ENCODE results near the gene ACSM3.
A peak's percentile ranks its signal among the peaks of the same experiment; 100 is the strongest.
"Not testable (repeated sequence)": the region's sequence is repeated elsewhere in the genome, so short reads cannot be mapped to it uniquely, and the experiment has no call there.

The ACSM3 gene

GRCh38 chr16:20763461-20764232 lies at the start of gene ACSM3:
ACSM3 (plus strand) TSS chr16:20764014; CDS start chr16:20770035, 6,021 bp downstream.
- H3K27ac Mint-ChIP-seq, result peak within 1 kb of the TSS; percentile 84
- H3K27me3 Mint-ChIP-seq, result no peaks in the 10 kb centered on the region
- peaks cover 33% of the 10 kb centered on the region for H3K4me1 Mint-ChIP-seq (ENCODE audit: low read depth)
- H3K9me3 Mint-ChIP-seq, result peaks cover 18% of the 10 kb centered on the region
- H3K4me3 Mint-ChIP-seq, result peak within 1 kb of the TSS; percentile 83
- intact Hi-C loops (cut with micrococcal nuclease), result no loop called here
- H3K36me3 Mint-ChIP-seq (ENCODE audit: low read depth), result peaks cover 7% of the 10 kb centered on the region

- H3K9me3 Mint-ChIP-seq, result peaks cover 11% of the 10 kb centered on the region
- H3K4me3 Mint-ChIP-seq; H3K4me1 Mint-ChIP-seq (ENCODE audit: low read depth); intact Hi-C loops (cut with micrococcal nuclease); H3K27me3 Mint-ChIP-seq: not testable (repeated sequence)
- H3K36me3 Mint-ChIP-seq (ENCODE audit: low read depth), result peaks cover 11% of the 10 kb centered on the region
- peak overlapping the region; percentile 48 for H3K27ac Mint-ChIP-seq
These were observed 46.1 kb upstream of the ACSM3 start for GRCh38 chr16:20717718-20718117.

- intact Hi-C loops (cut with micrococcal nuclease), result no loop called here
- Mint-ChIP-seq H3K4me1 (ENCODE audit: low read depth) (peaks cover 6% of the 10 kb centered on the region), H3K27me3 (no peaks in the 10 kb centered on the region), H3K36me3 (ENCODE audit: low read depth) (no peaks in the 10 kb centered on the region), H3K27ac (no peak overlapping the region), H3K4me3 (no peak overlapping the region), H3K9me3 (peaks cover 11% of the 10 kb centered on the region)
These were observed 43.6 kb upstream of the ACSM3 start for GRCh38 chr16:20720251-20720650.

- Mint-ChIP-seq H3K4me3 (no peak overlapping the region), H3K36me3 (ENCODE audit: low read depth) (no peaks in the 10 kb centered on the region), H3K27ac (no peak overlapping the region), H3K27me3 (no peaks in the 10 kb centered on the region), H3K9me3 (no peaks in the 10 kb centered on the region), H3K4me1 (ENCODE audit: low read depth) (no peaks in the 10 kb centered on the region)
- intact Hi-C loops (cut with micrococcal nuclease), result no loop called here
These were observed 37.2 kb upstream of the ACSM3 start for GRCh38 chr16:20726661-20727060.

- H3K27me3 Mint-ChIP-seq, result no peaks in the 10 kb centered on the region
- no peak overlapping the region for H3K4me3 Mint-ChIP-seq
- no peaks in the 10 kb centered on the region for H3K4me1 Mint-ChIP-seq (ENCODE audit: low read depth)
- intact Hi-C loops (cut with micrococcal nuclease), result no loop called here
- H3K27ac Mint-ChIP-seq, result no peak overlapping the region
- H3K9me3 Mint-ChIP-seq, result no peaks in the 10 kb centered on the region
- H3K36me3 Mint-ChIP-seq (ENCODE audit: low read depth), result no peaks in the 10 kb centered on the region
These were observed 36.6 kb upstream of the ACSM3 start for GRCh38 chr16:20727181-20727580.

GRCh38 chr16:20729141-20729540 lies 34.7 kb upstream of the ACSM3 start:
- Mint-ChIP-seq H3K27ac (no peak overlapping the region), H3K4me3 (no peak overlapping the region), H3K9me3 (no peaks in the 10 kb centered on the region), H3K36me3 (ENCODE audit: low read depth) (peaks cover 4% of the 10 kb centered on the region), H3K4me1 (ENCODE audit: low read depth) (no peaks in the 10 kb centered on the region), H3K27me3 (no peaks in the 10 kb centered on the region)
- intact Hi-C loops (cut with micrococcal nuclease), result no loop called here

GRCh38 chr16:20734056-20734455 lies 29.8 kb upstream of the ACSM3 start:
- Mint-ChIP-seq H3K27ac (no peak overlapping the region), H3K4me1 (ENCODE audit: low read depth) (peaks cover 6% of the 10 kb centered on the region)
- intact Hi-C loops (cut with micrococcal nuclease), result no loop called here

GRCh38 chr16:20734782-20735181 lies 29.0 kb upstream of the ACSM3 start:
- Mint-ChIP-seq H3K4me1 (ENCODE audit: low read depth) (peaks cover 7% of the 10 kb centered on the region), H3K27ac (no peak overlapping the region), H3K9me3 (no peaks in the 10 kb centered on the region), H3K36me3 (ENCODE audit: low read depth) (peaks cover 50% of the 10 kb centered on the region), H3K4me3 (no peak overlapping the region), H3K27me3 (no peaks in the 10 kb centered on the region)
- intact Hi-C loops (cut with micrococcal nuclease), result no loop called here

More at GRCh38 chr16:20734056-20734455, 29.8 kb upstream of the ACSM3 start:
- H3K4me3 Mint-ChIP-seq, result no peak overlapping the region
- H3K36me3 Mint-ChIP-seq (ENCODE audit: low read depth), result peaks cover 49% of the 10 kb centered on the region
- no peaks in the 10 kb centered on the region for H3K9me3 Mint-ChIP-seq
- no peaks in the 10 kb centered on the region for H3K27me3 Mint-ChIP-seq

- H3K4me3 Mint-ChIP-seq, result no peak overlapping the region
- peaks cover 14% of the 10 kb centered on the region for H3K4me1 Mint-ChIP-seq (ENCODE audit: low read depth)
- H3K27me3 Mint-ChIP-seq, result no peaks in the 10 kb centered on the region
- intact Hi-C loops (cut with micrococcal nuclease), result no loop called here
- H3K27ac Mint-ChIP-seq, result no peak overlapping the region
- H3K36me3 Mint-ChIP-seq (ENCODE audit: low read depth), result peaks cover 50% of the 10 kb centered on the region
- H3K9me3 Mint-ChIP-seq, result no peaks in the 10 kb centered on the region
These were observed 28.3 kb upstream of the ACSM3 start for GRCh38 chr16:20735490-20735889.

GRCh38 chr16:20740007-20740883 lies 23.6 kb upstream of the ACSM3 start:
- Mint-ChIP-seq H3K4me1 (ENCODE audit: low read depth) (peaks cover 26% of the 10 kb centered on the region), H3K36me3 (ENCODE audit: low read depth) (peaks cover 47% of the 10 kb centered on the region), H3K27me3 (no peaks in the 10 kb centered on the region), H3K27ac (peak overlapping the region; percentile 94), H3K9me3 (no peaks in the 10 kb centered on the region), H3K4me3 (peak overlapping the region; percentile 94)
- intact Hi-C loops (cut with micrococcal nuclease), result no loop called here

GRCh38 chr16:20740901-20741521 lies 22.8 kb upstream of the ACSM3 start:
- H3K36me3 Mint-ChIP-seq (ENCODE audit: low read depth), result peaks cover 39% of the 10 kb centered on the region
- H3K4me1 Mint-ChIP-seq (ENCODE audit: low read depth), result peaks cover 26% of the 10 kb centered on the region
- intact Hi-C loops (cut with micrococcal nuclease), result no loop called here
- H3K4me3 Mint-ChIP-seq, result peak overlapping the region; percentile 94
- peak overlapping the region; percentile 94 for H3K27ac Mint-ChIP-seq
- no peaks in the 10 kb centered on the region for H3K27me3 Mint-ChIP-seq
- H3K9me3 Mint-ChIP-seq, result no peaks in the 10 kb centered on the region

GRCh38 chr16:20741554-20742285 lies 22.1 kb upstream of the ACSM3 start, which contains the start of gene THUMPD1:
THUMPD1 (minus strand) TSS chr16:20741818; CDS start chr16:20741739, 79 bp downstream.
- H3K9me3 Mint-ChIP-seq, result peaks cover under 1% of the 10 kb centered on the region
- peaks cover 32% of the 10 kb centered on the region for H3K36me3 Mint-ChIP-seq (ENCODE audit: low read depth)
- H3K27me3 Mint-ChIP-seq, result no peaks in the 10 kb centered on the region
- peak within 1 kb of the TSS; percentile 94 for H3K27ac Mint-ChIP-seq
- H3K4me3 Mint-ChIP-seq, result peak within 1 kb of the TSS; percentile 94
- intact Hi-C loops (cut with micrococcal nuclease), result no loop called here
- peaks cover 27% of the 10 kb centered on the region for H3K4me1 Mint-ChIP-seq (ENCODE audit: low read depth)

GRCh38 chr16:20743591-20743990 lies 20.2 kb upstream of the ACSM3 start:
- no peaks in the 10 kb centered on the region for H3K27me3 Mint-ChIP-seq
- no peak overlapping the region for H3K4me3 Mint-ChIP-seq
- H3K4me1 Mint-ChIP-seq (ENCODE audit: low read depth), result peaks cover 31% of the 10 kb centered on the region
- no peak overlapping the region for H3K27ac Mint-ChIP-seq
- H3K36me3 Mint-ChIP-seq (ENCODE audit: low read depth), result peaks cover 25% of the 10 kb centered on the region
- intact Hi-C loops (cut with micrococcal nuclease), result no loop called here
- H3K9me3 Mint-ChIP-seq, result peaks cover 12% of the 10 kb centered on the region

Measured in dendritic cell treated with granulocyte-macrophage colony-stimulating factor and Interleukin-4, amounts not matched to agents 40 ng/mL and 50 ng/mL, for 4 days (primary cell).